ENCODE results near the gene NOB1. TPM values are rescaled to one million over a fixed set of nuclear protein-coding genes. Genes with fewer than 3 reads are reported as not detected.
A peak's percentile ranks its signal among the peaks of the same experiment; 100 is the strongest.

NOB1 gene
- total RNA-seq, 4 donors from 2014 or later = 22.4 to 39.2 (median 30.3) TPM

- Histone ChIP-seq H3K27ac (replicated peaks in 1 of 4) (peak overlapping the region; percentile 78 to 85 (median 82)), H3K4me3 (peak overlapping the region in 1 of 4 donors; percentile 62), H3K27me3 (no peaks in the 10 kb centered on the region), H3K9me3 (no peaks in the 10 kb centered on the region), H3K36me3 (no peaks in the 10 kb centered on the region), H3K4me1 (peaks cover 17 to 60% (median 38%) of the 10 kb centered on the region in 4 donors)
- DNase-seq (ENCODE audit: extremely low spot score) = no peak
- TF ChIP-seq CTCF (IDR thresholded peaks at IDR 0.05) = no peak
- no peak for TF ChIP-seq EP300 (IDR thresholded peaks at IDR 0.05)
- no peak for TF ChIP-seq POLR2AphosphoS5 (IDR thresholded peaks at IDR 0.05)
- no peak for TF ChIP-seq POLR2A (IDR thresholded peaks at IDR 0.05; ENCODE audit: low read depth)
- 90% methylated on average over 5 of the region's 5 CpGs for WGBS
- intact Hi-C loops (cut with DNase I) = no loop called here
These were observed 26.8 kb downstream of the NOB1 start for GRCh38 chr16:69727916-69728270.

- peak; percentile 99 for DNase-seq (ENCODE audit: extremely low spot score)
- Histone ChIP-seq H3K4me1 (peaks cover 17 to 67% (median 38%) of the 10 kb centered on the region in 4 donors), H3K36me3 (no peaks in the 10 kb centered on the region), H3K4me3 (peak within 1 kb of the TSS; percentile 57 to 72 (median 61)), H3K27ac (replicated peaks in 1 of 4) (peak within 1 kb of the TSS; percentile 78 to 85 (median 82)), H3K27me3 (no peaks in the 10 kb centered on the region), H3K9me3 (no peaks in the 10 kb centered on the region)
- TF ChIP-seq EP300 (IDR thresholded peaks at IDR 0.05) = no peak
- peak; percentile 73 to 88 for TF ChIP-seq POLR2AphosphoS5 (IDR thresholded peaks at IDR 0.05)
- 1% methylated on average over 17 of the region's 31 CpGs for WGBS
- intact Hi-C loops (cut with DNase I) = no loop called here
These were observed 28.2 kb downstream of the NOB1 start, which contains the start of gene NQO1 for GRCh38 chr16:69726313-69727060. TSS of gene NQO1 (minus strand) at chr16:69726560. CDS start at chr16:69726439, 121 bp downstream.

- no peaks in the 10 kb centered on the region for H3K9me3 ChIP-seq
- 75% methylated on average over 31 of the region's 32 CpGs for WGBS
- H3K36me3 ChIP-seq = no peaks in the 10 kb centered on the region
- H3K27ac ChIP-seq (replicated peaks in 1 of 4) = peak overlapping the region; percentile 78 to 85 (median 82)
- peak overlapping the region; percentile 57 to 72 (median 61) for H3K4me3 ChIP-seq
- TF ChIP-seq POLR2AphosphoS5 (IDR thresholded peaks at IDR 0.05) (no peak), POLR2A (IDR thresholded peaks at IDR 0.05; ENCODE audit: low read depth) (no peak), EP300 (IDR thresholded peaks at IDR 0.05) (no peak), CTCF (IDR thresholded peaks at IDR 0.05) (no peak)
- H3K4me1 ChIP-seq = peaks cover 17 to 67% (median 38%) of the 10 kb centered on the region in 4 donors
- intact Hi-C loops (cut with DNase I) = no loop called here
- no peak for DNase-seq (ENCODE audit: extremely low spot score)
- H3K27me3 ChIP-seq = no peaks in the 10 kb centered on the region
These were observed 29.0 kb downstream of the NOB1 start for GRCh38 chr16:69725480-69726312.

- H3K27me3 ChIP-seq = no peaks in the 10 kb centered on the region
- DNase-seq (ENCODE audit: extremely low spot score) = no peak
- peaks cover 0 to under 1% (median 0%) of the 10 kb centered on the region in 4 donors for H3K36me3 ChIP-seq
- intact Hi-C loops (cut with DNase I) = no loop called here
- TF ChIP-seq EP300 (IDR thresholded peaks at IDR 0.05) (no peak), CTCF (IDR thresholded peaks at IDR 0.05) (no peak), POLR2A (IDR thresholded peaks at IDR 0.05; ENCODE audit: low read depth) (no peak), POLR2AphosphoS5 (IDR thresholded peaks at IDR 0.05) (no peak)
- no peaks in the 10 kb centered on the region for H3K9me3 ChIP-seq
- peak overlapping the region; percentile 78 to 85 (median 82) for H3K27ac ChIP-seq (replicated peaks in 1 of 4)
- H3K4me3 ChIP-seq = peak overlapping the region in 3 of 4 donors; percentile 60 to 72 (median 62)
- 63% methylated on average over 6 of the region's 6 CpGs for WGBS
- H3K4me1 ChIP-seq = peaks cover 17 to 67% (median 38%) of the 10 kb centered on the region in 4 donors
These were observed 29.7 kb downstream of the NOB1 start for GRCh38 chr16:69724981-69725479.

All from esophagus muscularis mucosa (tissue), 4 donors.